RKO (cell line): ENCODE results near the gene AGAP1.

Source experiments
- DNase-seq: peaks from one replicate; pipeline ENCODE4 v3.0.0-alpha.2; 2016; ENCODE audit warnings: low spot score

Gene AGAP1

DNA sequence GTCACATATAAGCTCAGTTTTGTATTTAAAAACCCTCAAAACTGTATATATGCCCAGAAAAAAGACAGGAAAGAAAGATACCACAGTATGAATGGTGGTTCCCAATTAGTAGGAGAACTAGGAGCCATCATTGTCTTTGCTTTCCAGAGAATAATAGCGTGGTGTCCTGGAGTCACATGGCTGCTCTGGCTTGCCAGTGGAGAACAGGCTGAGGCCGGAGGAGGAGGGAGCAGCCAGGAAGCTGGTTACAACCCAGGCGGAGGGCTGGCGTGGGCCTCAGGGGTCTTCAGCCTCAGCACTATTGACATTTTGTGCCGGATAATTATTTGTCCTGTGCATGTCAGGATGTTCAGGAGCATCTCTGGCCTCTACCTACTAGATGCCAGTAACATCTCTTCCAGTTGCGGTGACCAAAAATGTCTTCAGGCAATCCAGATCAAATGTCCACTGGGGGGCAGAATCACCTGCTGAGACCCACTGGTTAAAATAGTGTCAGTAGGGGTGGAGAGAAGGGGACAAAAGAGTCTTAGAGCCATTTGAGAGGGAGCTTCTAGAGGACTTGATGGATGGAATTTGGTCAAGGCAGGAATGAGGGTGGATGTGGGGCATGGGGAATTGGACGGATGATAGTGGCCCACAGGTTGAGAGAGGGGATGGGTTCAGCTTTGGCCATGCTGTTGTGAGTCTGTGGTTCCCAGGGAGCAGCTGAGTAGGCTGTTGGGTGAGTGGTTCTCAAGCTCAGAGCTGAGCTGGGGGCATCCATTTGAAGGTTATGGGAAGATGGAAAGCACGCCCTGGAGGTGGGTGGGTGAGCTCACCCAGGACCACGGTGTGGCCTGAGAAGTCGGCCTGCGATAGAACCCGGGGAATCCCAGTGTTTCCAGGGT lies 144.9 kb downstream of the AGAP1 start:
- no peak for DNase-seq

DNA sequence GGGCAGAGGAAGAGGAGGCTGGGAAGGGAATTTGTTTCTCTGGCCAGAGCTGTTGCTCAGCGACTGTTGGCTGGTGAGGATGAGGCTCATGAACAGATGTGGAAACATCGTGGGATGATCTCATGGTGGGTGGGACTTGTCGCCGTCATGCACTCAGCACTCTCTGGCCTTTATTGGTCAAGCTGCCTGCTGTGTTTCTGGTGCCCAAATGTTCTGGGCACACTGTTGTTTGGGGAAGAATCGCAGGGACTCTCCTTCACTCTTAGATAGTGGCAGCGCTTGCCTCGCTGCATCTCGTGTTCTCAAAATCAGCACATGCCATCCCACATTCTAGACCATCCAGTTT lies 145.6 kb downstream of the AGAP1 start:
- peak; percentile 44 for DNase-seq

DNA sequence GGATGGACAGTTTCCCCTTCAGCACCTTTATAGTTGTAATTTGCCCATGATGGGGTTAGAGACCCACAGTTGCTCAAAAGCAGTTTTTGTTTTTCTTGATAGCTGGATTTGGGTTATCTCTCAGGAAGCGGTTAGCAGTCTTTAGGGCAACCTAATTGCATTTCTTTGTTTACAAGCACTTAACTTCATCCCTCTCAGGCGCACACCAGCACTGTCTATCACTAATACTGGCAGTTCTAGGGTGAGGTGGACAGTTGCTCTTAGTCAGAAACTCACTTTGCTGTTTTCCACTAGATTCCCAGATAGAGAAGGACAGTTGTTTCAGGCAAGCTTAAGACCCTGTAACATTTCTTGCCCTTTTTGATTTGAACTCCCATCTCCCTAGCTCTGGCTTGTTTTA lies 146.0 kb downstream of the AGAP1 start:
- DNase-seq, result no peak

DNA sequence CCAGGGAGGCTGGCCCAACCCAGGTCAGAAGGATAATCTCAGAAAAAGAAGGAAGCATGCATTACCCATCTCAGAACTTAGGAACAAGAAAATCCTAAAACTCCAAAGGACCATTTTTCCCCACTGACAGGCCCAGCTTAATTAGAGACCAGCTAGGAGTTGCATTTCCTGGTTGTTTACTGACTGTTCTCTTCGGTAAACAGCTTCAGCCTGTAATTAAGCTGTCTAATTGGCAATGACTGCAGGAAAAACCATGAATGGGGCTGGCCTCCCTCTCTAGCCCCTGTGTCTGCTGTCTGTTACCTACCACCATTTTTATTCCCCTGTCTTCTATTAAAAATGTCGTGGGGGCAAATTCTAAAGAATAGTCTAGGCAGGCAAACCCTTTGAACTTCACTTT lies 146.5 kb downstream of the AGAP1 start:
- no peak for DNase-seq

DNA sequence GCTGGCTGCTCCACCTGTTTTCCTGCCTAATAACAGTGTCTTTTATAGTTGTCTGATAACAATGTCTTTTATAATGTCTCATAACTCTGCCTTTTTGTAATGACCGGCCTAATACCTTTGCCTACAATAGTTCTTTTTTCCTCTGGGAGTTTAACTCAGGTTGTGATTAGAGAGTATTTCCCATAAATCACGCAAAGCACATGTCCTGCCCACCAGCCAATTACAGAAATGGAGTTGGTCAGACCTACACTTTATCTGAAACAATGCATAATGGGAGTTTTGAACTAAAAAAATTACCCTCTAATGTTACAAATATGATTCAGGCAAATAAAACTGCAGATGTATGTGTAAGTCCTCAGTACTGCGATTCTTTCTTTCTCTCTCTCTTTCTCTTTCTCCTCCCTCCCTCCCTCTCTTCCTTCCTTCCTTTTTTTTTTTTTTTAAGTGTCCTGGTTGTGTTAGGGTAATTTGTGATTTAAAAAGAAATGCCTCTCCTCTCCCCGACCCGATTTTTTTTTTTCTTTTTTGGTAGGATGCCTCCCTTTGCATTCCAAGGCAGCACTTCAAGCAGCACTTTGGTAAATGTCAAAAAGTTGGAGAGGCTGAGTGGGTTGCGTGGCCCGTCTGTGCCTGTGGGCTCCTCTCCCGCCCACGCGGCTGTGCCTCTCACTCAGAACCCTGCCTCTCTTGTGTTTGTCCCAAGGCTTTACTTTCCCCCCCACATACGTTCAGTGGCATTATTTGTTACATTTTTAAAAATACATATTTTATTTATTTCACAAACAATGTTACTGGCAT lies 147.3 kb downstream of the AGAP1 start:
- no peak for DNase-seq

DNA sequence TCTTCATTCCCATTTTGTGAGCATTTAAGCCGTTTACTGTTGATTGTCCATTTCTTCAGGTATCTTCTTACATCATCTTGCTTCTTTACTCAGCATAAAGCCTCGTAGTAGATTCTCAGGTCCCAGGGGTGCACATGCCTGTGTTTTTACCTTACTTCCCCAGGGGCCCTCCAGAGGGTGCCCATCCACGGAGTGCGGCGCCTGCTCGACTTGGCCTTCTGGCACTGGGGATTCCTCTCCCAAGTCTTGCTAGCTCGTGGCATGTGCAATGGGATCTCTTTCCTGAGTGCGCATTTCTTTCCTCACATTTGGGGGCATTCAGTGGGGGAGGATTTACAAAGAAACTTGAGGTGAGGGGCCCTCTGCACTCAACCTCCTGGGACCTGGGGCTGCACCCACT lies 148.1 kb downstream of the AGAP1 start:
- no peak for DNase-seq

DNA sequence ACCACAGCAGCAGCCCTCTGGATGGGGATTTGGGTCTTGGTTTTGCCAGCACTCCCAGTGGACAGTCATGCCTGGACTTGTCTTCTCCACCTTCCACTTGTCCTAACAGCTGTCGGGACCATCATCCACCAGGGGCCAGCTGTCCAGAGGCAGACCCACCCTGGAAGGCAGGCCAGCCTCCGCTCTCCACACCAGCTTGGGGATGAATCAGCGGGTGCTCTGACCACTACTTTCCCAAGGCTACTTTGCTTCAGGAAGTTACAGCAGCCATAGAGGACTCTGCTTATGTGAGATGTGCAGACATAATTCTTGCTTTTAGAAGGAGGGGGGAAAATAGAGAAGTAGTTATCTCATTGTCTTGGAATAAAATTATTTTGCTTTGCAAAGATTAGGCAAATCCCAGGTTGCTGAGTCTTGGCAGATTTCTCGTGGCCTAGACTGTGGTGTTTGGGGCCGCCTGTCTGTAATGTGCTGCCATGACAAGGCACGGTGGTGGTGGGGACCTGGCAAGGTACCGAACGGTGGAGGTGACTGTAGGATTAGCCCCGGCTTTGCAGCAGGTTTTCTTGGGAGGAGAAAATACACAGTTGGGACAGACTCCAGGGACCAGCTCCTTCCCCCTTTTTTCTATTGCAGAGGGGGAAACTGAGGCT lies 148.7 kb downstream of the AGAP1 start:
- no peak for DNase-seq

DNA sequence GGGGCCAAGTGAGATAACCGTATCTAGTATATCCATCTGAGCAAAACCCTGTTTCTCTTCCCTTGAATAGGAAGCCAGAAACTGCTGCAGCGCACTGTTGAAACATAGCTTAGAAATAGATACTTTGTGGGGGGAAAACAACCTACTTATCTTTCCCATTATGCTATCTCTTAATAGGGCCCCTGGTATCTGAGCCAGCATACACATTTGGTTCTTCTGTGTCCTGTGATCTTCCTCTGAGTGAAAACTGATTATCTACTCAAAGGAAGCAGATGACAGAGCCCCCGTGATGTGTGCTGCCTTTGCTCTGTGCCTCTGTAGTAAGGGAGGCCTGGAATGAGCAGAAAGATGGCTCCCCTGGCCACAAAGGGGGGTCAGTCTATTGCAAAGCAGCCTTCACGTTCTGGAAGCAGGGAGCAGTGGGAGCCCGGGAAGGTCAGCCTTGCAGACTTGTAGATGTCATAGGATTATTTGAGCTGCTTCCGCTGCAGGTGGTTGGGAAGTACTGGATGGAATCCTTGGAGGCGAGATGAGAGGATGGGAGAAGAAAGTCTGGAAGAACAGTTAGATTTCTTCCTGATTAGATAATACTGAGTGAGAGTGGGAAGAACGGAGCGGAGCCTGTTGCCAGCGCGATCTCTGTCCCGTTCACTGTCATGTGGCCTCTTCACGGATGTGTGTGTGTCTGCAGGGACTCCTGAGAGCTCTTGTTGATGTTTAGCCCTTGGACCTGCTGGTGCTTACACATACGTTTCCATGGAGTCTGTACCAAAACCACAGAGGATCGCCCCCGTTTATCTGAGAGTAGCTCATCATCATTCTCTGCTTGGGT lies 150.1 kb downstream of the AGAP1 start:
- DNase-seq, result no peak

DNA sequence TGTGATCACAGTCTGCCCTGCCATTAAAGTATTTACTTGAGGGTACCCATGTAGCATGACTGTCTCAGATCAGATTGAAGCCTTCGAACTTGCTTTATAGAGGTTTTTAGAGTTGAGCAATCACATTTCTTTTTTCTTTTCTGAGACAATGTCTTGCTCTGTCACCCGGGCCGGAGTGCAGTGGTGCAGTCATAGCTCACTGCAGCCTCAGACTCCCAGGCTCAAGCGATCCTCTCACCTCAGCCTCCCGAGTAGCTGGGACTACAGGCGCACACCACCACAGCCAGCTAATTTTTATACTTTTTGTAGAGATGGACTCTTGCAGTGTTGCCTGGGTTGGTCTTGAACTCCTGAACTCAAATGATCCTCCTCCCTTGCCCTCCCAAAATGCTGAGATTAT lies 153.4 kb downstream of the AGAP1 start:
- no peak for DNase-seq

DNA sequence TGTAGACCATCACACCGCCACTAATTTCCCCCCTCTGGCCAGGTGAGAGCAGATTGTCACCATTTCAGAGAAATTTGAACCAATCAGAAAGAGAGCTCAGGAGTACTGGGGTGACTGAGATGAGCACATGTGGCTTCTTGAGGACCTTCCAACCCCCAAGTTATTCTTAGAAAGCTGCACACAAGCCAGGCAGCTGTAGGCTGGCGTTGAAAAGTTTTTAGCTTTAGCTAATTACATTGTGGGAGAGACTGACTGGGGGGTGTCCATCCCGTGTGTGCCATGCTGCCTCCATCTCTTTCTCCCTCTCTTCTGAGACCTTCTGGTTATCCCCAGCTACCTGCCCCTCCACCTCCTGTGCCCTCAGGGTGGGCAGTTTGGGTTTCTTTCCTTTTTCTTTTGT lies 154.0 kb downstream of the AGAP1 start:
- no peak for DNase-seq

DNA sequence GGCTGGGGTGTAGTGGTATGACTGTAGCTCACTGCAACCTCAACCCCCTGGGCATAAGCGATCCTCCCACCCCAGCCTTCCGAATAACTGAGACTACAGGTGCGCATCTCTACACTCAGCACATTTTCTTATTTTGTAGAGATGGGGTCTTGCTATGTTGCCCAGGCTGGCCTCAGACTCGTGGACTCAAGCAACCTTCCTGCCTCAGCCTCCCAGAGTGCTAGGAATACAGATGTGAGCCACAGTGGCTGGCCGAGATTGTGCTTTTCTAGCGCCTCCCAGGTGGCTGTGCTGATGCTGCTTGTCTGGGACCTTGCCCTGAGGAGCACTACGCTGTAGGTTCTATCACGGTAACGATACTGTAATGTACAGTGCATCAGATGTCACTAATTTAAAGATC lies 155.6 kb downstream of the AGAP1 start:
- no peak for DNase-seq

DNA sequence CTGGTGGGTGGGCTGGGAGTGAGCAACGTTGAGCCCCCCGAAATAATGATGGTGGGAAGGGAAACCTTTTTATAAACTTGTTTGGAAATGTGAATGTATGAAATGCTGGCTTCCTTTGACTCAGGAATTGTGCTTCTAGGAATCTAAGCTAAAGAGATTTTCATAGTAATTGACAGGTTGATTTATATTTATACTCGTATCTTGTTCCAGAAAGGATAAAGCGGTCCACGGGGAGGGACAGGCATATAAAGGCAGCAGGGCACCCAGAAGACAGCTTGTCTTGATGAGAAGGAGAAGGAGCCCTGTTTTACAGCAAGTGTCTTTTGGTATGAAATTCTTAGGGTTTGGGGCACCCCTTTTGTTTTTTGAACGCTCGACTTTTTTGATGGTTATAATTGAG lies 157.8 kb downstream of the AGAP1 start:
- DNase-seq, result no peak

DNA sequence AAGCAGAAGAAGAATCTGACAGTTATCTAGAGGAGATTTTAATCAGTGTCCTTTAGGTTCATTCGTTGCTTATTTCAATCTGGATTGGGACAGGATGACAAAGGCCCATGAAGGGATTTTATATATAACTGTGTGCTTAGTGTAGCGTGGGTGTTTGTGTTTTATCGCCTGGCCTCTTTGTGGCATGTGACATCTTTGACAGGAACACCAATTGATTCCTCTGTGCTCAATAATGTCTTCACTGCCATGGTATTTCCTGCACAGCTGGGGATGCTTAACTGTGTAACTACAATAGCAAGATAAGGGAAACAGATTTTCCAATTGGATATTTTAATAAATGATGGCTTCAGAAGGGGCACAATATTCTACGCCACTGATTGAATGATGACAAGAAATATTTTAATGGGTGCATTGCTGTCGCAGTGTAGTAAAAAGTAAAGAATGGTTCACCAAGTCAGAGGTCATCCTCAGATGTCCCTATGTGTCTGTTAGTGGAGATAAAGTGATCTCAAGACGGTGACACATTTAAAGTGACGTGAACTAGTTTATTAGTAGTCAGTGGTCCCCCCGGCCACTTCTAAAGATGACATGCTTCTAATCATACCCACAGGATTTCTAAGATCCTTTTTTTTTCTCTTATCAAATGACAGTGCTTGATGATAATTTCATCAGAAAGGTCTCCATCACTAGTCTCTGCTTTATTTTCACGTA lies 160.4 kb downstream of the AGAP1 start:
- DNase-seq, result no peak

DNA sequence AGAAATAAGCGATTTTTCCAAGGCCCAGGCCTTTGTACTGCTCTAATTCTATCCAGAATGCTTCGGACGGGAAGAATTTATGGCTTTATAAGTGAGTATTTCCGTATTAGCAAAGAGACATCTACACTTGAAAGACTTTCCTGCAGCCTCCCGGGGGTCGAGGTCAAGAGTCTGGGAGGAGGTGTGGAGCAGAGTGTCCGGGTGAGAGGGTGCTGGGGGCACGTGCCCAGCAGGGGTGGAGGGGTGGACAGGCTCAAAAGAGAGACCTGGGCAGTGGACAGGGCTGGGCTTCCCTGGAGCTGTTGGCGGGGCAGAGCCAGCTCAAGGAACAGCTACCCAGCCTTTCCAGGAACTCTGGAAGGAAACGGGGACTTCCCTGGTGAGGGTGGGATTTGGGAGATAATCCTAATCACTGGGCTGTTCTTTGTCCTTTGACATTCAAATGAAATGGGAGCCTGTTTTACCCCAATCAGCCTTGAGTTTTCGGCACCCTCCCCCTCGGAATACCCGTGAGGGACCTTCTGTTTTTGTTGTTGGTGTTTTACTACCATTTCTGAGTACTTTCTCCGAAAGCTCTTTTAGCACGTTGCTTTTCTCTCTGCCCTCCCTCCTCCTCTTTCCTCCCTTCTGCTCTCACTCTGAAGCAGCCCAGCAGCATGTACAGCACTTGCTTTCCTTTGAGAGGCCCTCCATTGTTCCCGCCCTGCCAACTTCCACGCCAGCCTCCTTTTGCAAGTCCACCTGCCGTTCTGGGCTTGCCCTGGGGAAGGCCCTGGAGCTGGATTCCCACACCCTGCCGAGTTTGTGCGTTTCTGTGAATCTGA lies 164.7 kb downstream of the AGAP1 start:
- no peak for DNase-seq

DNA sequence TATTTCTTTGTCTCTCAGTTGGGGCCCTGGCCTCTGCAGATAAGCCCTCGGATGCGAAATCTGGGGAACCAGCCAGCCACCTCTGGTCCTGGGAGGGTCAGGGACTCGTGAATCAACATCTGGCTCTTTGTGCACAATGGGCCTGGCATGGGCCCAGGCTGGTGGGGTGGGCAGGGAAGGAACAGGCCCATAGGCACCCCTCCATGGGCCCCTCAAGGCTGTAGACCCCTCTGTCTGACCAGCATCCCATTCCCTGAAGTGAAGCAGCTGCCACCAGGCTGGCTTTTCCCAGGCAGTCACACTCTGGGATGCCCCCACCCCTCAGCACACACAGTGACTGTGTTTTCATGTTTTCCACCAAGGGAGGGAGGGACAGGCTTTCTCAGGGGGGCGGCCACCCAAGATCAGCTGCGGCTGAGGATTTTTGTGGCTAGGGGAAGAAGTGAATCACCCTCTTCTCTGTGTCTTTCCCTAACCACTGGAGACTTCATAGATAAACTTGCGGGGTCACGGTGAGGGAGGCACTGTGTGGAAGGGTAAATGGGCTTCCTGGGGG lies 166.0 kb downstream of the AGAP1 start:
- DNase-seq, result no peak

DNA sequence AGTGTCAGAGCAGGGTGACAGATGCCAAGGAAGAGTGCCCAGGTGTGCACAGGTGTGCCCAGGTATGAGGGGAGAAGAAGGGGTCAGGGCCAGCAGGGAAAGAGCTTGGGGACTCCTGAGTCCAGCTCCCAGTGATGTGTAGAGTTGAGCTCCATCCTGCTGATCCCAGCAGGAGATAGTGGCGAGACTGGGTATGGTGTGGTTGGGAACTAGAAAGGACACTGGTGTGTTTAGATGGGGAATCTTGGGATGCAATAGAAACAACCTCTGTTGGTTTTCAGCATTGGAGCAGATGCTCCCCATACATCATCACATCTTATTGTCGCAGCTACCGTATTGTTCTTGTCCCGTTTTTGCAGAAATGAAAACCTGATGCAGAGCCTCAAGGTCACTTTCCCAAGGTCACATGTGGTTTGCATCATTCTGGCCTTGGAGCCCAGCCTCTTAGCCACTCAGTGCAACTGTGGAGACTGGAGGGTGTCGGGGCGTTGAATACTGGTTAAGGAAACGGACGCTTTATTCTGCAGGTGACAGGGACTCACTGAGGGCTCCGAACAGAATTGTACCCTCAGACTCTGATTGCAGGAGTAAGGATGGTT lies 166.7 kb downstream of the AGAP1 start:
- no peak for DNase-seq

DNA sequence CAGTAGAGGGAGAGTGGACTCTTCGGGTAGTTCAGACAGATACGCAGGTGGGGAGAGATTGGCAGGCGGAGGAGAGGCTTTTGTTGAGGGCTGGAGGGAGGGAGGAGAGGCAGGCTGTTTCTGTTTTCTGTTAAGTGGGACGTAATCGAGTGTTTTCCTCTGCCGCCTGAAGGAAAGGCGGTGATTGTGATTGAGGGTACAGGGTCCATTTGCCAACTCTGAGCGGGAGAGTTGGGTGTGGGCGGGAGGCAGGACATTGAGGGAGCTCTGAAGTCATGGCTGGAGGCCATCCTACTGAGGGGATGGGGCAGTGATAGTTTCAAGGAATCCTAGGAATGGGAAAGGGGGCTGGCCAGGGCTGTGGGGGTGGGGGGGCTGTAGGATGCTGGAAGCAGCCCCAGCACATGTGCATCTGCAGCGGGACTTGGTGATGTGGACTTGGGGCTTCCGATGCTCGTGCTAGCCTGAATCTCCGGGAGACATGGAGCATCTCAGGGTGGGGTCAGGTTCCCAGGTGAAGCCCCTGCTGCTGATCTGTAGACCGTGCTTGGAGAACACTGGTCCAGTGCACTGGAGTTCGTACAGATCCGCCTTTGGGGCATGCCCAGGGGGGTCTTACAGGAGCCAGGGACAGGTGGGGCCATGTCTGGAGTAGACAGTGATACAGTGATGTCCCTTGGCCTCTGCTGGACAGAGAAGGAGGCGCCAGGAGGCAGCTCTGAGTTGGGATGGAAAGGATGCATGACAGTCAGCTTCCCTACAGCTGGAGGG lies 167.5 kb downstream of the AGAP1 start:
- DNase-seq, result no peak

DNA sequence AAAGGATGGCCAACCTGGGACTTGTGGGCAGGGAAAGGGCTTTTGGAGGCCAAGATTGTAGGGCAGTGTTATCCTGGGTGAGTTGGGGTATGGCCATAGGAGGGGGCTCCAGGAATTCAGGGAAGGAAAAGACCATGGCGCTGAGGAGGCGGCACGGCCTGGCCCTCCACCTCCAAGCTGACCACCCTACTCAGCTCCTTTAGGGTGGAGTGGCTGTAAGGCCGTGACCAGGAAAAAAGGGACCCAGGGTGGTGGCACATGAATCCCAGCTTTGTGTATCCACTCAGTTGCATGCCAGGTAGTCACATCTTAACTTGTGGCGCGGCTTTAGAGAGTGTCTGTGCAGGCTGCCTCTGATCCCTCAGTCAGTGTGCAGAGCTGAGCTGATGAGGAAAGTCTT lies 168.1 kb downstream of the AGAP1 start:
- DNase-seq, result no peak

DNA sequence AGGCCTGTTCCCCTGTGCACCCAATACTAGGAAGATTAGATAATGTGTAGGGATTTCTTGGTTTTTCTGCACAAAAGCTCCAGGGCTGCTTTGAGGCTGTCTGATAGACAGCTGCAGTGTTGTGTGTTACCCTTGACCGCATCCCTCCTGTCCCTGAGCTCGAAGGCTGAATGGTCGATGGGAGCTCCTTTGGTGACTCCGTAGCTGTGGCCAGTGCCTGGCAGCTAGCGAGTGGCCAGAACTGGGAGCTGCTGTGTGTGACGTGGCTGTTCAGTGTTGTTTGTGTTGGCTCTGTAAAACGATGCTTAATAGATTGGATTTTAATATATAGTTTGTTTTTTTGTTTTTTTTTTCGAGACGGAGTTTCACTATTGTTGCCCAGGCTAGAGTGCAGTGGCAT lies 170.0 kb downstream of the AGAP1 start:
- DNase-seq, result no peak
